Ectodermal cell (in vitro differentiated cells): ENCODE results near the gene LMTK3.
"Not testable (repeated sequence)": the region's sequence is repeated elsewhere in the genome, so short reads cannot be mapped to it uniquely, and the experiment has no call there.

Experiments used
- H3K27ac ChIP-seq: 2 replicates; pipeline ENCODE4 v1.7.0; 2013; ENCODE audit warnings: mild to moderate bottlenecking, low read depth, low read length; ENCODE audit not compliant: insufficient read depth, poor library complexity, severe bottlenecking
- H3K27me3 ChIP-seq: 2 replicates; pipeline ENCODE4 v1.7.0; 2013; ENCODE audit warnings: mild to moderate bottlenecking, low read length; ENCODE audit not compliant: insufficient read depth, control insufficient read depth, poor library complexity, severe bottlenecking
- H3K36me3 ChIP-seq: one replicate; pipeline ENCODE4 v1.7.0; 2013; ENCODE audit warnings: low read length; ENCODE audit not compliant: control insufficient read depth, insufficient read depth
- H3K4me1 ChIP-seq: one replicate; pipeline ENCODE4 v1.7.0; 2013; ENCODE audit warnings: low read length; ENCODE audit not compliant: control insufficient read depth, insufficient read depth
- H3K4me3 ChIP-seq: 2 replicates; pipeline ENCODE4 v1.7.0; 2013; ENCODE audit warnings: low read depth, low read length, control low read depth; ENCODE audit not compliant: insufficient read depth
- H3K9me3 ChIP-seq: 2 replicates; pipeline ENCODE4 v1.7.0; 2013; ENCODE audit warnings: mild to moderate bottlenecking, low read length, moderate library complexity; ENCODE audit not compliant: control insufficient read depth
- WGBS, 2 experiments: methylation state at CpG; one replicate each; pipeline ENCODE4 v1.1.7; 2013; ENCODE audit warnings: missing lambda C conversion rate in 2 of 2; 5-methylcytosine and 5-hydroxymethylcytosine counted together

LMTK3 gene

DNA sequence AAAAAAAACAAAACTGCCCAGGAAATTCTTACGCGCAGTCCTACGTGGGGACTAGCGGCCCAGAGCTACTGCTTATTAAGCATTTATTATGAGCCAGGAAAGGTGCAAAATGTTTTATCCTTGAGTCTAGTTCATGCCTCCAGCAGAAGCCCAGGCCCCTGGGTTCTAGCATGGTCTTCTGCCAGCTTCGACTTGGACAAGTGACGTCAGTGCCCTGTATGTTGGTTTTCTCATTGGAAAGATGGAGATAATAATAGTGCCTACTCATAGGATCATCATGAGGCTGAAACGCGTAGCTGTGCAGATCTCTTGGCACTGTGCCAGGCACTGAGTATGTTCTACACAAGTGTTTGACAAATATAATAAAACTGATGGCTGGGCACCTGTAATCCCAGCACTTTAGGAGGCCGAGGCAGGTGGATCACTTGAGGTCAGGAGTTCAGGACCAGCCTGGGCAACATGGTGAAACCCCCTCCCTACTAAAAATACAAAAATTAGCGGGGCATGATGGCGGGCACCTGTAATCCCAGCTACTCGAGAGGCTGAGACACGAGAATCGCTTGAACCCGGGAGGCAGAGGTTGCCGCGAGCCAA, 28.0 kb upstream of the LMTK3 start:
- H3K27ac ChIP-seq = no peak overlapping the region
- no peaks in the 10 kb centered on the region for H3K27me3 ChIP-seq
- no peaks in the 10 kb centered on the region for H3K4me1 ChIP-seq
- H3K9me3 ChIP-seq = no peaks in the 10 kb centered on the region
- H3K4me3 ChIP-seq = no peak overlapping the region
- H3K36me3 ChIP-seq = no peaks in the 10 kb centered on the region
- 93 to 95% methylated on average over 17 of the region's 17 CpGs for WGBS, 2 experiments

DNA sequence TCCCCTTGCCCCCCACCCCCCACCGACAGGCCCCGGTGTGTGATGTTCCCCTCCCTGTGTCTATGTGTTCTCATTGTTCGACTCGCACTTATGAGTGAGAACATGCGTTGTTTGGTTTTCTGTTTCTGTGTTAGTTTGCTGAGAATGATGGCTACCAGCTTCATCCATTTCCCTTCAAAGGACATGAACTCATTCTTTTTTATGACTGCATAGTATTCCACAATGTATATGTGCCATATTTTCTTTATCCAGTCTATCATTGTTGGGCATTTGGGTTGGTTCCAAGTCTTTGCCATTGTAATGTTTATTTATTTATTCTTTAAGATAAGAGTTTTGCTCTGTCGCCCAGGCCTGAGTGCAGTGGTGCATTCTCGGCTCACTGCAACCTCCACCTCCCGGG, 26.4 kb upstream of the LMTK3 start:
- not testable (repeated sequence) for H3K36me3 ChIP-seq, H3K27ac ChIP-seq, H3K4me1 ChIP-seq, H3K27me3 ChIP-seq, H3K4me3 ChIP-seq, H3K9me3 ChIP-seq
- WGBS, 2 experiments = 93 to 95% methylated on average over 3 to 8 of the region's 8 CpGs

DNA sequence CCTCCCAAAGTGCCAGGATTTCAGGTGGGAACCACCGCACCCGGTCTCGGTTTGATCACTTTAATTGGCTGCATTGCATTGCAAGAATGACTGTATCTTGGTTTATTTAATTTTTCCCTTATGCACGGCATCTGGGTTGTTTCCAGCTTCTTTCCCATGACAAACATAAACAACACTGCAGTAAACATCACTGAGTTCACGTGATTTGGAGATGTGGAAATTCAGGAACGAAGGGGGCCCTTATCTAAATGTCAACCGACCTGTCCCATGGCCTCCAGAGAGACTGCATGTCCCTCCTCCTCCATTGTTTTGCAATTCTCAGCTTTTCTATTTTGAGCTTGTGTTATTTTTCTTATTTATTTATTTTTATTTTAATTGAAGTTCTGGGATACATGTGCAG, 25.9 kb upstream of the LMTK3 start:
- Histone ChIP-seq H3K4me3 (no peak overlapping the region), H3K36me3 (no peaks in the 10 kb centered on the region), H3K27ac (no peak overlapping the region), H3K4me1 (no peaks in the 10 kb centered on the region), H3K27me3 (no peaks in the 10 kb centered on the region), H3K9me3 (no peaks in the 10 kb centered on the region)
- 92% methylated on average over 7 of the region's 7 CpGs for WGBS, 2 experiments

DNA sequence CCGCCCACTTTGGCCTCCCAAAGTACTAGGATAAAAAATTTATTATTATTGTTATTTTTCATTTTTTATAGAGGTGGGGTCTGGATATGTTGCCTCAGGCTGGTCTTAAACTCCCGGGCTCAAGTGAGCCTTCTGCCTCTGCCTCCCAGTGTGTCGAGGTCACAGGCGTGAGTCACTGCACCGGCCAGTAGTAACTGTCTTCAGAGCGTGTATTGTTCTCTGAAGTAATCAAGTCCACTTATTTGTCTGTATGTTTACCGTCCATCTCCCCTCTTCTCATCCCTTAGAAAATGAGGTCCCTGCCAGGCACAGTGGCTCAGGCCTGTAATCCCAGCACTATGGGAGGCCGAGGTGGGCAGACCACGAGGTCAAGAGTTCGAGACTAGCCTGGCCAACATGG, 22.1 kb upstream of the LMTK3 start:
- no peak overlapping the region for H3K27ac ChIP-seq
- no peak overlapping the region for H3K4me3 ChIP-seq
- 93 to 94% methylated on average over 9 of the region's 10 CpGs for WGBS, 2 experiments
- H3K9me3 ChIP-seq = no peaks in the 10 kb centered on the region
- H3K27me3 ChIP-seq = no peaks in the 10 kb centered on the region
- no peaks in the 10 kb centered on the region for H3K36me3 ChIP-seq
- H3K4me1 ChIP-seq = no peaks in the 10 kb centered on the region

DNA sequence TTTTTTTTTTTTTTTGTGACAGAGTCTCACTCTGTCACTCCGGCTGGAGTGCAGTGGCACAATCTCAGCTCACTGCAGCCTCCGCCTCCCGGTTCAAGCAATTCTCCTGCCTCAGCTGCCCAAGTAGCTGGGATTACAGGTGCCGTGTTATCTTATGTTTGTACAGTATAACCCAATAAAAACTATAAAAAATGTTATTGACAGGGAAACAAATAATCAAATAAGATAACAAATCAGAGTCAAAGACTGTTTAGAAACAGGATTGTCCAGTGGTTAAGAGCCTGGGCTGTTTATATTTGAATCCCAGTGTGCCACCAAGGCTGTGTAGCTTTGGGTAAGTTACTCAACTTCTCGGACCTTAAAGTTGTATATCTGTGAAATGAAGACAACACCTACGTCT, 19.1 kb upstream of the LMTK3 start:
- H3K4me1 ChIP-seq = no peaks in the 10 kb centered on the region
- WGBS, 2 experiments = 91 to 98% methylated on average over 5 to 6 of the region's 6 CpGs
- H3K27me3 ChIP-seq = no peaks in the 10 kb centered on the region
- H3K4me3 ChIP-seq = no peak overlapping the region
- no peaks in the 10 kb centered on the region for H3K36me3 ChIP-seq
- no peak overlapping the region for H3K27ac ChIP-seq
- H3K9me3 ChIP-seq = no peaks in the 10 kb centered on the region

DNA sequence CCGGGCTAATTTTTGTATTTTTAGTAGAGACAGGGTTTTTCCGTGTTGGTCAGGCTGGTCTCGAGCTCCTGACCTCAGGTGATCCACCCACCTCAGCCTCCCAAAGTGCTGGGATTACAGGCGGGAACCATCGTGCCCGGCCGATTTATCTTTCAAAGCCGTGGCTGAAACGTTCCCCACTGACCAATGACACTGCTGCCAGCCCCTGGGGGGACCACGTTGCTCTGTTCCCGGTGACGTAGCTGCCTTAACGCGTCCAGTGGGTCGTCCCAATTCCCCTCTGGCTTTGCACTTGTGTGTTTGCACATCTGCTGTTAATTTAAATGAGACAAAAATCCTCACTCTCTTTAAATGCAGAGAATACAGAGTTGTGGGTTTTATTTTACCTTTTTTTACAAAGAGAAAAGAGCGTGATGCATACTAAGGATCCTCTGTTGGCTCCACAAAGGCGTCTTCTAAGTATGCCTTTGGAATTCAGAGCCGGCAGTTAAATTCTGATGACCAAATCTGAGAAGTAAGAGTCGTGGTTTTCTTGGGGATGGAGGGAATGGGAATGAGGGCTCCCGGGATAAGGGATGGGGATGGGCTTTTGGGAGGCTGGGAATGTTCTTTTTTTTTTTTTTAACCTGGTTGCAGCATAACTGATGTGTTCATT, 18.6 kb upstream of the LMTK3 start:
- H3K27ac ChIP-seq = no peak overlapping the region
- H3K27me3 ChIP-seq = no peaks in the 10 kb centered on the region
- no peak overlapping the region for H3K4me3 ChIP-seq
- no peaks in the 10 kb centered on the region for H3K4me1 ChIP-seq
- no peaks in the 10 kb centered on the region for H3K9me3 ChIP-seq
- WGBS, 2 experiments = 81 to 86% methylated on average over 20 of the region's 20 CpGs
- no peaks in the 10 kb centered on the region for H3K36me3 ChIP-seq

DNA sequence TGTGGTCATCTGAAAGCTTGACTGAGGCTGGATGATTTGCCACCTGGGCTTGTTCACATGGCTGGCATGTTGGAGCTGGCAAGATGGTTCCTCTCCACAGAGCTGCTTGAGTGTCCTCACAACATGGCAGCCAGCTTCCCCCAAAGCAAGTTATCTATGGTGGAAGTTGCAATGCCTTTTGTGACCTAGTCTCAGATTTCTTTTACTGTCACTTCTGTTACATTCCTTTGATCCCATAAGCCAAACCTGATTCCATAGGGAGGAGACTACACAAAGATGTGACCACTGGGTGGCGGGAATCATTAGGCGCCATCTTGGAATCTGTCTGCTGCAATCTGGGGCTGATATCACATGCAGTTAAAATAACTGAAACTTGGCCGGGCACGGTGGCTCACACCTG, 17.5 kb upstream of the LMTK3 start:
- WGBS, 2 experiments = 86 to 94% methylated on average over 4 of the region's 4 CpGs

DNA sequence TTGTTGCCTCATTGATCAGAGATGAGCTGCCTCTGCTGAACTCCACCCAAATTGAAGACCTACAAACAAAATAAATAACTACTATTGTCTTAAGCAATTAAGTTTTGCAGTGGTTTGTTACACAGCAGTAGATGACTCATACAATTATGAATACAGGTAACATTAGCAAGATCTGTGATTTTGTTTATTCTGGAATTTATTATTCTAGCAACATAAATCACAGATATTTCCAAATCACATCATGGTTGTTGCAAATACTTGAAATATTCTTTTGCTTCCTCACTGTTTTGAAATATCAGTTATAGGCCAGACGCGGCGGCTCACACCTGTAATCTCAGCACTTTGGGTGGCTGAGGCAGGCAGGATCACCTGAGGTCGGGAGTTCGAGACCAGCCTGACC, 13.1 kb upstream of the LMTK3 start:
- no peaks in the 10 kb centered on the region for H3K4me1 ChIP-seq
- H3K9me3 ChIP-seq = no peaks in the 10 kb centered on the region
- H3K27me3 ChIP-seq = no peaks in the 10 kb centered on the region
- H3K4me3 ChIP-seq = no peak overlapping the region
- no peak overlapping the region for H3K27ac ChIP-seq
- H3K36me3 ChIP-seq = no peaks in the 10 kb centered on the region
- WGBS, 2 experiments = 90 to 93% methylated on average over 5 of the region's 5 CpGs

More for the DNA sequence above, 17.5 kb upstream of the LMTK3 start:
- no peaks in the 10 kb centered on the region for H3K27me3 ChIP-seq
- no peaks in the 10 kb centered on the region for H3K4me1 ChIP-seq
- no peak overlapping the region for H3K27ac ChIP-seq
- H3K4me3 ChIP-seq = no peak overlapping the region
- H3K36me3 ChIP-seq = no peaks in the 10 kb centered on the region
- H3K9me3 ChIP-seq = no peaks in the 10 kb centered on the region

DNA sequence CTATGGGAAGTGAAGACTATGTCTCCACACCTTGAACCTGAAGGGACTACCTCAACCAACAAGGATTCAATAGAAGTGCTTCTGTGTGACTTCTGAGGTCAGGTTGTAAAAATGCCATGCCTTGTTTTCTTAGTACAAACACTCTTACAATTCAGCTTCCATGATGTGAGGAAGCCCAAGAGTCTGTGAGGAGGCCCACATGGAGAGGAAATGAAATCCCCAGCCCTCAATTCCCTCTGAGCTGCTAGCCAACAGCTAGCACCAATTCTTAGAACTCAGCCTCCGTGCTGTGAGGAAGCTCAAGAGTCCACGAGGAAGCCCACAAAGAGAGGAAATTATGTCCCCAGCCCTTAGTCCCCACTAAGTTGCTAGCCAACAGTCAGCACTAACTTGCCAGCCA, 12.6 kb upstream of the LMTK3 start:
- no peaks in the 10 kb centered on the region for H3K4me1 ChIP-seq
- 94 to 96% methylated on average over 2 of the region's 2 CpGs for WGBS, 2 experiments
- H3K4me3 ChIP-seq = no peak overlapping the region
- no peaks in the 10 kb centered on the region for H3K36me3 ChIP-seq
- H3K27me3 ChIP-seq = no peaks in the 10 kb centered on the region
- H3K27ac ChIP-seq = no peak overlapping the region
- no peaks in the 10 kb centered on the region for H3K9me3 ChIP-seq

DNA sequence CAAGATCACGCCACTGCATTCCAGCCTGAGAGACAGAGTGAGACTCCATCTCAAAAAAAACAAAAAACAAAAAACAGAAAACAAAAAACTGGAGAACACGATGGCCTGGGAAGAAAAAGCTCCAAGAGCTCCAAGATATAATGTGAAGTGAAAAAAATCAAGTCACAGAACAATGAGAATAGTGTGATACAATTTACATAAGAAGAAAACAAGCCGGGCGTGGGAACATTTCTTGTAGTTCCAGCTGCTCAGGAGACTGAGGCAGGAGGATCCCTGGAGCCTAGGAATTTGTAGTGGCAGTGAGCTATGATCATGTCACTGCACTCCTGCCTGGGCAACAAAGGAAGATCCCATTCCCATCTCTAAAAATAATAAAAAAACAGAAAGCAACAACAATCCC, 8.5 kb upstream of the LMTK3 start:
- Histone ChIP-seq H3K27me3 (no peaks in the 10 kb centered on the region), H3K4me3 (no peak overlapping the region), H3K36me3 (no peaks in the 10 kb centered on the region), H3K4me1 (no peaks in the 10 kb centered on the region), H3K9me3 (no peaks in the 10 kb centered on the region), H3K27ac (no peak overlapping the region)
- WGBS, 2 experiments = 73 to 87% methylated on average over 4 of the region's 4 CpGs

DNA sequence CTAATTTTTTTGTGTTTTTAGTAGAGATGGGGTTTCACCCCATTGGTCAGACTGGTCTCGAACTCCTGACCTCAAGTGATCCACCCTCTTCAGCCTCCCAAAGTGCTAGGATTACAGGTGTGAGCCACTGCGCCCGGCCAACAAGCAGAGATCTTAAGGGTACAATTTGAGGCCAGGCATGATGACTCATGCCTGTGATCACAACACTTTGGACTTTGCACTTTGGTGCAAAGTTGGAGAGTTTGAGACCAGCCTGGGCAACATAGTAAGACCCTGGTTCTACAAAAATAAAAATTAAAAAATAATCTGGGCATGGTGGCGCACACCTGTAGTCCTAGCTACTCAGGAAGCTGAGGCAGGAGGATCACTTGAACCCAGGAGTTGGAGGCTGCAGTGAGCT, 7.8 kb upstream of the LMTK3 start:
- 90 to 92% methylated on average over 4 of the region's 4 CpGs for WGBS, 2 experiments
- not testable (repeated sequence) for H3K36me3 ChIP-seq, H3K9me3 ChIP-seq, H3K4me3 ChIP-seq, H3K4me1 ChIP-seq, H3K27ac ChIP-seq, H3K27me3 ChIP-seq
